Cardiac muscle cell (in vitro differentiated cells and primary cell): Measurements from ENCODE around the gene DLG2. TPM values are rescaled to one million over a fixed set of nuclear protein-coding genes. Genes with fewer than 3 reads are reported as not detected.

Experiments used
- DNase-seq, 2 donors: peaks; one replicate each; pipeline versions ENCODE4 v3.0.0 to v3.0.0-alpha.2; 2010 to 2017; ENCODE audit warnings: low read depth in 1 of 2, low spot score in 1 of 2
- H3K27ac ChIP-seq: fragments of 200-600 bp; sonication (generic); 2 replicates; pipeline ENCODE4 v1.5.1; 2016
- H3K27me3 ChIP-seq: fragments of 200-600 bp; sonication (generic); 2 replicates; pipeline ENCODE4 v1.6.0; 2016; ENCODE audit warnings: control low read depth
- H3K36me3 ChIP-seq: fragments of 200-600 bp; sonication (generic); 2 replicates; pipeline ENCODE4 v1.5.1; 2016; ENCODE audit warnings: control low read depth
- H3K4me1 ChIP-seq: fragments of 200-600 bp; sonication (generic); 2 replicates; pipeline ENCODE4 v1.8.1; 2017; ENCODE audit warnings: low read depth, mild to moderate bottlenecking, mixed run types
- H3K4me3 ChIP-seq: fragments of 200-600 bp; sonication (generic); 2 replicates; pipeline ENCODE4 v1.5.1; 2016; ENCODE audit warnings: mild to moderate bottlenecking
- H3K9me3 ChIP-seq: fragments of 200-600 bp; sonication (generic); 2 replicates; pipeline ENCODE4 v1.5.1; 2017; ENCODE audit warnings: low read depth, mild to moderate bottlenecking, control low read depth
- polyA plus RNA-seq: library from polyadenylated mRNA; unstranded; fragments of >200 nt; fragmentation: Nextera tagmentation; extraction: Ambion mirVana; gene quantifications from 2 replicates; pipeline ENCODE4 v1.2.1, GENCODE V29; 2016
- total RNA-seq: library from RNA; depleted of rRNA; stranded (reverse); fragments of >200 nt; gene quantifications from 2 replicates; pipeline ENCODE4 v1.2.3, GENCODE V29; 2016
- TF ChIP-seq, protein P1 (sequence below): IDR thresholded peaks from 2 replicates; pipeline ENCODE4 v1.5.1; 2012; ENCODE audit warnings: low read depth, mild to moderate bottlenecking, low read length

DLG2 gene
- total and polyA plus RNA-seq, 2 experiments from 2014 or later: 3.5 to 15.9 TPM

DNA sequence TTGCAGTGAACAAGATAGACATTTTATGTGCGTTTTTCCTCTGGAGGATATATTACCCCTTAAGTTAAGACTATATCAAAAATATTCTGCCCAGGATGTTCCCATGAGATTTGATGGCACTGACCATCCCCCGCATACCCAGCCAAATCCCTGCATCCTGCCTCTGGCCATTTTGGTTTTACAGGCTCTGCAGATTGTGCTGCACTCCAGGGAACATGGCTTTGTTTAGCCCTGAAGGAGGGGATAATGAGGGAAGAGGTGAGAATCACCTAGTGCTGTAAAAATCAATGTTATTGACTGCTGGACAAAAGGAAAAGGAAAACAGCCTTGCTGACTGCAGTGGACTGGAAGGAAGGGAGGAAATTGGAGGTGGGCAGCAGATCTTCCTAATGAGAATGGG lies 717.4 kb downstream of the DLG2 start:
- no peak for DNase-seq
- no peak overlapping the region for H3K27ac ChIP-seq
- TF ChIP-seq, protein P1, sequence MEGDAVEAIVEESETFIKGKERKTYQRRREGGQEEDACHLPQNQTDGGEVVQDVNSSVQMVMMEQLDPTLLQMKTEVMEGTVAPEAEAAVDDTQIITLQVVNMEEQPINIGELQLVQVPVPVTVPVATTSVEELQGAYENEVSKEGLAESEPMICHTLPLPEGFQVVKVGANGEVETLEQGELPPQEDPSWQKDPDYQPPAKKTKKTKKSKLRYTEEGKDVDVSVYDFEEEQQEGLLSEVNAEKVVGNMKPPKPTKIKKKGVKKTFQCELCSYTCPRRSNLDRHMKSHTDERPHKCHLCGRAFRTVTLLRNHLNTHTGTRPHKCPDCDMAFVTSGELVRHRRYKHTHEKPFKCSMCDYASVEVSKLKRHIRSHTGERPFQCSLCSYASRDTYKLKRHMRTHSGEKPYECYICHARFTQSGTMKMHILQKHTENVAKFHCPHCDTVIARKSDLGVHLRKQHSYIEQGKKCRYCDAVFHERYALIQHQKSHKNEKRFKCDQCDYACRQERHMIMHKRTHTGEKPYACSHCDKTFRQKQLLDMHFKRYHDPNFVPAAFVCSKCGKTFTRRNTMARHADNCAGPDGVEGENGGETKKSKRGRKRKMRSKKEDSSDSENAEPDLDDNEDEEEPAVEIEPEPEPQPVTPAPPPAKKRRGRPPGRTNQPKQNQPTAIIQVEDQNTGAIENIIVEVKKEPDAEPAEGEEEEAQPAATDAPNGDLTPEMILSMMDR: no peak
- no peaks in the 10 kb centered on the region for H3K9me3 ChIP-seq
- no peak overlapping the region for H3K4me3 ChIP-seq
- H3K36me3 ChIP-seq: no peaks in the 10 kb centered on the region
- no peaks in the 10 kb centered on the region for H3K4me1 ChIP-seq
- no peaks in the 10 kb centered on the region for H3K27me3 ChIP-seq

DNA sequence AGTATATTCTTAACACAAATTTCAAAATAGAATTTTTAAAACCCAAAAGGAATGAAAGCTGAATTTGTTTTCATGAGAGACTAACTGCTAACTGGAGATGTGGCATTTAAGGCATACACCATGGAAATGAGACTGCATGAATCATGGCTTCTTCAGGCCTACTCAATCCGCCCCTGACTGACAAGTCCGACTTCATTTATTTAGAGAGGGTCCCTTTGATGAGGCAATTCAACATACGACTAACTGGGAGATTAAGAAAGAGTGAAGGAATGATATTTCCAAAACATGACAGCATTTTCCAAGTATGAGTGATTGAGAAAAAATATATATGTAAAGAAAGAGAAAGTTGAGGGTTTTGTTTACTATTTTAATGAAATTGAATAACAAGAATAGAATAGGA lies 720.1 kb downstream of the DLG2 start:
- H3K36me3 ChIP-seq: no peaks in the 10 kb centered on the region
- no peak overlapping the region for H3K4me3 ChIP-seq
- TF ChIP-seq, protein P1: no peak
- H3K9me3 ChIP-seq: no peaks in the 10 kb centered on the region
- no peak overlapping the region for H3K27ac ChIP-seq
- no peak for DNase-seq
- peaks cover 13% of the 10 kb centered on the region for H3K4me1 ChIP-seq
- H3K27me3 ChIP-seq: no peaks in the 10 kb centered on the region

DNA sequence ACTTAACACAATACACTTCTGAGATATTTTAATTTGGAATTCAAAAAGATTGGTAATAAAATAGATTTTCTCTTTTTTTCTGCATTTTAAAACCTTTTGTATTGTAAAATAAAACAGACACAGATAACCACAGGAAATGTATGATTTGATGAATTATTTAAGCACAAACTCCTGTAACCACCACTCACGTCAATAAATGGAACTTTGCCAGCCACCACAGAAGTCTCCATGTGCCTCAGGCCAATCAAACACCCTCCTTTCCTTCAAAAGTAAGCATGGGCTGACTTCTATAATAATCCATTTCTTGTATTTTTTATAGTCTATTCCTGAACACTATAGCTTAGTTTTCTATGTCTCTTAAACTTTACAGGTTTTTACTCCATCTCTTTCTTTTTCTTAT lies 721.7 kb downstream of the DLG2 start:
- Histone ChIP-seq H3K4me3 (no peak overlapping the region), H3K27ac (no peak overlapping the region), H3K4me1 (peaks cover 26% of the 10 kb centered on the region), H3K9me3 (no peaks in the 10 kb centered on the region), H3K36me3 (no peaks in the 10 kb centered on the region), H3K27me3 (no peaks in the 10 kb centered on the region)
- TF ChIP-seq, protein P1: no peak
- DNase-seq: no peak

DNA sequence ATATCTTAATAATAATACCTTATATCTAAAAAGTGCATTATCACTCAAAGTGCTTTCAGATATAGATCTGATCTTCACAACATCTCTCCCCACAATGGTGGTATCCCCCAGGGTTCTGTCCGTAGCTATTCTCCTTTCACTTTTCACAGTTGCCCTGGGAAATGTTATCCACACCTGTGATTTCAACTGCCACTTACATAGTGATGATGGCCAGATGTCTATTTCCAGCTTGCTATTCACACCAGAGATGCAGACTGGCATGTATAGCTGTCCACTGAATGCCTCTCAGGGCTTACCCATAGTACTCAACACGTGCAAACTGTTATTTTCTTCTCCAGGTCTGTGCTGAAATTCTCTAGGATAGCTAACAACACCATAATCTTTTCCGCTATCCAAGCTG lies 724.7 kb downstream of the DLG2 start:
- Histone ChIP-seq H3K4me1 (peaks cover 26% of the 10 kb centered on the region), H3K27ac (peak overlapping the region; percentile 78), H3K27me3 (no peaks in the 10 kb centered on the region), H3K36me3 (no peaks in the 10 kb centered on the region), H3K4me3 (no peak overlapping the region), H3K9me3 (no peaks in the 10 kb centered on the region)
- TF ChIP-seq, protein P1: no peak
- DNase-seq: peak in 1 of 2 donors; percentile 89

DNA sequence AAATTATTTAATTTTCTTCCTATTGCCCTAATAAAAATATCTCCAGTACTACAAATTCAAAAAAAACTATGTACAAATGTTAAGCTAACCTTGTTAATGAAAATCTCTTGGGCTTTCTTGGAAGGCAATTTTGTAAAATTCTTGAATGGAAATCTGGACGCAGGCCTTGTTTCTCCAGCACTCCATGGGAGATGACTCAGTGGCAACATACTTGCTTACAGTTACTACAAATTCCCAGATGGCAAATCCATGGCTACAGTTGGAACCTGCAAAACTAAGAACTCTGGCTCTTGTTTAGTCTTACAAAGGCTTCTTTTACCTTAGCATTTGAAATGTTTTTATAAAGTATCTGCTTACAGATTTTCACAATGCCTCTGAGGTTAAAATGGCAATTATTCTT lies 725.2 kb downstream of the DLG2 start:
- peak in 1 of 2 donors; percentile 30 for DNase-seq
- no peaks in the 10 kb centered on the region for H3K36me3 ChIP-seq
- no peak overlapping the region for H3K4me3 ChIP-seq
- H3K9me3 ChIP-seq: no peaks in the 10 kb centered on the region
- peaks cover 26% of the 10 kb centered on the region for H3K4me1 ChIP-seq
- peak overlapping the region; percentile 78 for H3K27ac ChIP-seq
- TF ChIP-seq, protein P1: no peak
- no peaks in the 10 kb centered on the region for H3K27me3 ChIP-seq

DNA sequence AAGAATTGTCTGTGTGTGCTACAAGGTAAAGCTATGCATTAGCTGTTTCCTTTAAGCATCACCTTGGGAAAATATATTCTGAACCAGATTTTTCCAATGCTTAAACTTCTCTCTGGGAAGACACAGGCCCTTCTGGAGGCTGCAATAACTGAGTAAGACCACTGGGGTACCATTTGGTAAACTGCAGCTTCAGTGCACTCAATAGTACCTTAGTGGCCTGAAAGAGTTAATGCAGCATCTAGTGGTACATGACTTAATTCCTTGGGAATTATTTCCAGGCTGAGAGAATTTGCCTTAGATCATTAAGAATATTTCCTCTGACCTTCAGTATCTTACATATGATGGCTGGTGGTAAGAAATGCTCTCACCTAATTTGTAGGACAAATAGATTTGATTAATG lies 727.4 kb downstream of the DLG2 start:
- Histone ChIP-seq H3K27me3 (no peaks in the 10 kb centered on the region), H3K4me3 (no peak overlapping the region), H3K36me3 (no peaks in the 10 kb centered on the region), H3K27ac (no peak overlapping the region), H3K4me1 (peaks cover 26% of the 10 kb centered on the region), H3K9me3 (no peaks in the 10 kb centered on the region)
- DNase-seq: no peak
- TF ChIP-seq, protein P1: no peak
